ENCODE data around the gene UBR3.

DNA sequence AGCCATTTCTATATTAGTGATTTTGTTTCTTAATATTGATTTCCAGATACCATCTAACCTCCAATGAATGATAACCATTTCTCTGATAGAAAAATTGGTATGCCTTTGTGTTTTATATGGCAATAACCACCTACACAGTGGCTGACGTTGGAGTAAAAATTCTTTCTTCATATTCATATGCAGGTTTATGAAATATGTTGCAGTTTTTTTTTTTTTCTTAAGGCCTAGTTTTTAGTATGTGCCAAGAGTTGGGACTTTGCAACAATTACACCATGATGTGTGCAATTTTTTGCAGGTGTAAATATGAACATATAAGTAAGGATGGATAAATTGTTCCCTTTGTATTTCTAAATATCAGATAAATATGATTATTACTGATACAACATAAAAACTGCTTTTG, 187.5 kb downstream of the UBR3 start:
- TF ChIP-seq TAF1 (IDR thresholded peaks at IDR 0.05; ENCODE audit: borderline replicate concordance, insufficient read depth, low read length): no peak
- no peak for TF ChIP-seq POLR2AphosphoS5 (IDR thresholded peaks at IDR 0.05; ENCODE audit: low read depth, low read length)
- no peak for TF ChIP-seq REST (IDR thresholded peaks at IDR 0.05; ENCODE audit: insufficient read depth in 1 of 2, low read depth in 2 of 2, low read length in 2 of 2)

Data from PFSK-1 (cell line).